Measurements from ENCODE around the gene ZHX3. TPM values are rescaled to one million over a fixed set of nuclear protein-coding genes. Genes with fewer than 3 reads are reported as not detected.

The ZHX3 gene
- total RNA-seq, 2 experiments from 2014 or later = 12.8 to 15.4 TPM

DNA sequence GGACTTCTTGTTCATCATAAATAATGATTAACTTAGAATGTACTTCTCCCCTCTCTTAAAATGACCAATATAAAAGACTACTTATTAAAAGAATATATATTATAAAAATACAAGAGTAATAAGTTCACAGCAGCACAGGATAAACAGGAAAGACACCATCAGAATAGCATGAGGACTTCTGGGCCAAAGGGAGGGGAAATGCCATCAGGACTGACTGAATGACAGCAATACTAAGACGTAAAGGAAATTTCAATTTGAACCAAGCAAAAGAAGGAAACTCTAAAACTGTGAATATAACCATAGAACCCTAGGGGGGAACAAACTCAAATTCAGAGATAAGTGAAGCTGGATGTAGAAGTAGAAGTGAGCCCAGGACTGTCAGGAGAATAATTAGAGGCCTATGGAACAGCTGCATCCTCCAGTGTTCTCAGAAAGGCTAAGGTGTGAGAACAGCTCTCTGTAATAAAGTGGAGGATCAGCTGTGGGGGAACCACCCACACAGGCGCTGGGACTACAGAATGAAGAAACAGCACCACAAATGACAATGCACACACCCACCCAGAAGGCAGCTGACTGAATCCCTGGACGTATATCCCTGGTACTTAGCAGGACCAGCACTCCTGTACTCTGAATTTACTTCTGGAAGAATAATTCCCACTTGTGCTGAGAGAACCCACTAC lies 37.8 kb downstream of the ZHX3 start:
- Mint-ChIP-seq H3K9me3 (ENCODE audit: low read depth) (no peaks in the 10 kb centered on the region), H3K36me3 (ENCODE audit: low read depth) (peaks cover 3% of the 10 kb centered on the region), H3K4me3 (no peak overlapping the region), H3K27me3 (no peaks in the 10 kb centered on the region), H3K4me1 (no peaks in the 10 kb centered on the region), H3K27ac (no peak overlapping the region)
- intact Hi-C loops (cut with DNase I, micrococcal nuclease) = loop anchor here in 1 of 2 experiments (10.0 kb wide), 1 partner anchor 1875 kb away; no protein-coding TSS in a partner anchor
- ATAC-seq = no peak
- CTCF ChIA-PET = interaction anchor here (0.9 kb wide), 1 partner anchor 13 kb away, joined by 3 read pairs; no protein-coding TSS in a partner anchor
- peak; percentile 6 for DNase-seq
- POLR2A ChIA-PET = no interaction called here

GRCh38 chr20:41278936-41279335 lies 38.6 kb downstream of the ZHX3 start:
- CTCF ChIA-PET = no interaction called here

GRCh38 chr20:41277049-41277448 lies 40.5 kb downstream of the ZHX3 start:
- intact Hi-C loops (cut with DNase I, micrococcal nuclease) = loop anchor here in 1 of 2 experiments (10.0 kb wide), 1 partner anchor 1872 kb away; no protein-coding TSS in a partner anchor
- H3K36me3 Mint-ChIP-seq (ENCODE audit: low read depth) = peaks cover 3% of the 10 kb centered on the region
- DNase-seq = no peak
- H3K4me3 Mint-ChIP-seq = no peak overlapping the region
- H3K4me1 Mint-ChIP-seq = no peaks in the 10 kb centered on the region
- POLR2A ChIA-PET = no interaction called here
- CTCF ChIA-PET = interaction anchor here (1.1 kb wide), 1 partner anchor 44 kb away, joined by 4 read pairs; no protein-coding TSS in a partner anchor
- no peak for ATAC-seq
- no peaks in the 10 kb centered on the region for H3K27me3 Mint-ChIP-seq
- H3K27ac Mint-ChIP-seq = no peak overlapping the region
- no peaks in the 10 kb centered on the region for H3K9me3 Mint-ChIP-seq (ENCODE audit: low read depth)

More at GRCh38 chr20:41278936-41279335, 38.6 kb downstream of the ZHX3 start:
- Mint-ChIP-seq H3K4me1 (no peaks in the 10 kb centered on the region), H3K27ac (no peak overlapping the region), H3K4me3 (no peak overlapping the region), H3K9me3 (ENCODE audit: low read depth) (no peaks in the 10 kb centered on the region), H3K27me3 (no peaks in the 10 kb centered on the region), H3K36me3 (ENCODE audit: low read depth) (peaks cover 3% of the 10 kb centered on the region)
- no peak for DNase-seq
- intact Hi-C loops (cut with DNase I, micrococcal nuclease) = loop anchor here in 1 of 2 experiments (10.0 kb wide), 1 partner anchor 1874 kb away; no protein-coding TSS in a partner anchor
- ATAC-seq = no peak
- POLR2A ChIA-PET = no interaction called here

DNA sequence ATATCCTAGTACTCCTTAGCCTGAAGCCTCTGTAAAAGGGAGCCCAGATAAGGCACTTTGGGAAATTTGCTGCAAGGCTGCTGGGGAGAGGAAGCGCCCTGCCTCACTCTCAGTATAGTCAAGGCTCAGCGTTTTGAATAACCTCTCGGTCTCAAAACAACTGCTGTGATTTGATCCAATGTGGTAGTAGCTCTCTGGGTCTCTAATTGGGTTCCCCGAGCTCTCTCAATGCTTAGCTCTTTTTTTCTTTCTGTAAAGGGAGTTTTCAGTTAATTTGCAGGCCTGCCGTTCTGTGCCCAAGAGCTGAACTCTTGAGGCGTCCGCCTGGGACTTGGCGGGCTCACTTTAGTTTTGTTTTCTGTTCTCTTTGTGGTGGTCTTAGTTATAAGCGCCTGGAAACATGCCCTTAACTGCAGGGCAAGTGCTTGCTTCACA lies 41.2 kb downstream of the ZHX3 start:
- no peaks in the 10 kb centered on the region for H3K27me3 Mint-ChIP-seq

GRCh38 chr20:41275301-41275731 lies 42.2 kb downstream of the ZHX3 start:
- CTCF ChIA-PET = interaction anchor here (0.8 to 1.9 kb wide), 3 partner anchors 13 to 30 kb away, joined by 3 to 4 read pairs (median 4); no protein-coding TSS in a partner anchor
- Mint-ChIP-seq H3K27ac (no peak overlapping the region), H3K4me3 (no peak overlapping the region)

More for the DNA sequence above, 41.2 kb downstream of the ZHX3 start:
- Mint-ChIP-seq H3K9me3 (ENCODE audit: low read depth) (no peaks in the 10 kb centered on the region), H3K4me3 (no peak overlapping the region), H3K4me1 (no peaks in the 10 kb centered on the region), H3K36me3 (ENCODE audit: low read depth) (peaks cover 3% of the 10 kb centered on the region), H3K27ac (no peak overlapping the region)
- POLR2A ChIA-PET = no interaction called here
- intact Hi-C loops (cut with DNase I, micrococcal nuclease) = loop anchor here in 1 of 2 experiments (10.0 kb wide), 1 partner anchor 1872 kb away; no protein-coding TSS in a partner anchor
- DNase-seq = no peak
- CTCF ChIA-PET = interaction anchor here (0.8 to 1.1 kb wide), 2 partner anchors 31 to 44 kb away, joined by 4 read pairs; no protein-coding TSS in a partner anchor
- ATAC-seq = no peak

DNA sequence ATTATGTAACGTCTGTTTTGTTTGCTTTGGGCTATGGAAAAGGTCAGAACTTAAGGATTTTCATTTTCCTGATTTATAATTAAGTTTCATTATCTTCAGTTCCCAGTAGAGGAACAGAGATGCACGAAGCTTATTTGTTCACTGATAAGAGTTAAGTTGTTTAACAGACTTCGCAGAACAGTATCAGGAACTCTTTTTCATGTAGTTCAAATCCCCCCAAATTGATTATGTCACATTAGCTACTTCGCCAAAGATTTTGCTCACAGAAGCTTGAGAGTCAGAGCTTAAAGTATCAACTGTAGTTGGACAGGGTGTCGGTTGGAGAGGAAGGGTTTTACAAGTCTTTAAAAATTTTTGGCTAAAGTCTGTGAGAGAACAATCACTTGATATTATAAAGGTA lies 43.4 kb downstream of the ZHX3 start:
- DNase-seq (no peak), ATAC-seq (no peak)
- CTCF ChIA-PET = interaction anchor here (0.7 to 1.9 kb wide), 2 partner anchors 24 to 26 kb away, joined by 3 to 4 read pairs; no protein-coding TSS in a partner anchor
- Mint-ChIP-seq H3K4me3 (no peak overlapping the region), H3K27ac (no peak overlapping the region), H3K36me3 (ENCODE audit: low read depth) (peaks cover 3% of the 10 kb centered on the region), H3K9me3 (ENCODE audit: low read depth) (no peaks in the 10 kb centered on the region), H3K4me1 (no peaks in the 10 kb centered on the region), H3K27me3 (no peaks in the 10 kb centered on the region)
- POLR2A ChIA-PET = interaction anchor here (0.6 kb wide), 1 partner anchor 21 kb away, joined by 4 read pairs; no protein-coding TSS in a partner anchor
- intact Hi-C loops (cut with DNase I, micrococcal nuclease) = loop anchor here in 1 of 2 experiments (10.0 kb wide), 1 partner anchor 1869 kb away; no protein-coding TSS in a partner anchor

More at GRCh38 chr20:41275301-41275731, 42.2 kb downstream of the ZHX3 start:
- intact Hi-C loops (cut with DNase I, micrococcal nuclease) = loop anchor here in 1 of 2 experiments (10.0 kb wide), 1 partner anchor 1871 kb away; no protein-coding TSS in a partner anchor
- DNase-seq = no peak
- ATAC-seq = no peak
- no peaks in the 10 kb centered on the region for H3K4me1 Mint-ChIP-seq
- H3K9me3 Mint-ChIP-seq (ENCODE audit: low read depth) = no peaks in the 10 kb centered on the region
- no peaks in the 10 kb centered on the region for H3K27me3 Mint-ChIP-seq
- peaks cover 3% of the 10 kb centered on the region for H3K36me3 Mint-ChIP-seq (ENCODE audit: low read depth)
- POLR2A ChIA-PET = interaction anchor here (0.5 kb wide), 1 partner anchor 305 kb away, joined by 3 read pairs; no protein-coding TSS in a partner anchor

- no peak for DNase-seq
- no peak overlapping the region for H3K27ac Mint-ChIP-seq
- H3K4me3 Mint-ChIP-seq = no peak overlapping the region
- no peak for ATAC-seq
- H3K36me3 Mint-ChIP-seq (ENCODE audit: low read depth) = peaks cover 5% of the 10 kb centered on the region
- no peaks in the 10 kb centered on the region for H3K4me1 Mint-ChIP-seq
- POLR2A ChIA-PET = no interaction called here
- H3K27me3 Mint-ChIP-seq = no peaks in the 10 kb centered on the region
- H3K9me3 Mint-ChIP-seq (ENCODE audit: low read depth) = no peaks in the 10 kb centered on the region
- intact Hi-C loops (cut with DNase I, micrococcal nuclease) = loop anchor here in 1 of 2 experiments (10.0 kb wide), 1 partner anchor 1869 kb away; no protein-coding TSS in a partner anchor
- CTCF ChIA-PET = no interaction called here
These were observed 44.1 kb downstream of the ZHX3 start for GRCh38 chr20:41273445-41273844.

DNA sequence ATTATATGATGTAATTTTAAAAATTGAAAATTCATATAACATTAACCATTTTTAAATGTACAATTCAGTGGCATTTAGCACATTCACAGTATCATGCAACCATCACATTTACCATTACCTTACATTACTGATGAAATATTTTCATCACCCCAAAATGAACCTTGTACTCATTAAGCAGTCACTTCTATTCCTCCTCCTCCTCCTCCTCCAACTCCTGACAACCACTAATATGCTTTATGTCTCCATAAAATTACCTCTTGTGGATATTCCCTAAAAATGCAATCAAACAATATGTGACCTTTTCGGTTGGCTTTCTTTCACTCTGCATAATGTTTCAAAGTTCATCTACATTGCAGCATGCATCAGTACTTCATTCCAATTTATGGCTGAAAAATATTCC lies 45.2 kb downstream of the ZHX3 start:
- ATAC-seq = no peak
- H3K36me3 Mint-ChIP-seq (ENCODE audit: low read depth) = peaks cover 10% of the 10 kb centered on the region
- H3K9me3 Mint-ChIP-seq (ENCODE audit: low read depth) = no peaks in the 10 kb centered on the region
- POLR2A ChIA-PET = no interaction called here
- no peaks in the 10 kb centered on the region for H3K27me3 Mint-ChIP-seq
- intact Hi-C loops (cut with DNase I, micrococcal nuclease) = loop anchor here in 1 of 2 experiments (10.0 kb wide), 1 partner anchor 1868 kb away; no protein-coding TSS in a partner anchor
- H3K27ac Mint-ChIP-seq = no peak overlapping the region
- no peaks in the 10 kb centered on the region for H3K4me1 Mint-ChIP-seq
- no peak for DNase-seq
- CTCF ChIA-PET = interaction anchor here (0.6 to 2.0 kb wide), 6 partner anchors 9 to 68 kb away, joined by 3 to 8 read pairs (median 3); partner anchors contain the start of gene LPIN3
- H3K4me3 Mint-ChIP-seq = no peak overlapping the region

DNA sequence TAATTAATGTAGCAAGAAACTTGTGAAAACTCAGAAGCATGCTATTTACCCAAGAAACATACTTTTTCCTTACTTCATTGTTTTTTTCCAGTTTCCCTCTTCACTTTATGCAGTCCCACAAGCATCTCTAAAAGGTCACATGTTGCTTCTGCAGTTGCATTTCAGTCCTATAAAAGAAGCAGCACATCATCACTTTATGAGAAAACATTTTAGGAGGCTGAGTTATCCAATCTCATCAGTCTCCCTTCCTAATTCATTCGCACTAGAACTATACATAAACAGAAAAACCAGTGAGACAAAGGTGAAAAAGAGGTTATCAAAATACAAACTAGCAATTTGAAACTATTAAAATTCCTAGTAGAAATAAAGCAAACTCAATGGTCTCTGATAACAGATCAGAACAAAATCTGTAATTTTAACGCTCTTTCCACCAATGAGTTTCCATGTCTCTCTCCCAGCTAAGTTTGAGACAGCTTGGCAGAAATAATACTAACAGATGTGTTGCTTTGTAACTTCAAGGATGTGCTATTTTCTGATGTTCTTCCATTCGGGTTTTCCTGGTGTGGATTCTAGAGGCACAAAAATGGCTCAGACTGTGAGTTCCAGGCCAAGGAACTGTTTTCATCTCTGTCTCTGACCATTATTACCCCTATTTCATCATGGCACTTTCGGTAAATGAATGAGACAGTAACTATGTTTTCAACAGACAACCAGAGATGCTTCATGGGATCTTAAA lies 48.4 kb downstream of the ZHX3 start:
- Mint-ChIP-seq H3K4me1 (no peaks in the 10 kb centered on the region), H3K36me3 (ENCODE audit: low read depth) (peaks cover 11% of the 10 kb centered on the region), H3K27me3 (no peaks in the 10 kb centered on the region), H3K9me3 (ENCODE audit: low read depth) (no peaks in the 10 kb centered on the region), H3K4me3 (no peak overlapping the region), H3K27ac (no peak overlapping the region)
- no peak for DNase-seq
- CTCF ChIA-PET = no interaction called here
- ATAC-seq = no peak
- POLR2A ChIA-PET = no interaction called here
- intact Hi-C loops (cut with DNase I, micrococcal nuclease) = no loop called here

DNA sequence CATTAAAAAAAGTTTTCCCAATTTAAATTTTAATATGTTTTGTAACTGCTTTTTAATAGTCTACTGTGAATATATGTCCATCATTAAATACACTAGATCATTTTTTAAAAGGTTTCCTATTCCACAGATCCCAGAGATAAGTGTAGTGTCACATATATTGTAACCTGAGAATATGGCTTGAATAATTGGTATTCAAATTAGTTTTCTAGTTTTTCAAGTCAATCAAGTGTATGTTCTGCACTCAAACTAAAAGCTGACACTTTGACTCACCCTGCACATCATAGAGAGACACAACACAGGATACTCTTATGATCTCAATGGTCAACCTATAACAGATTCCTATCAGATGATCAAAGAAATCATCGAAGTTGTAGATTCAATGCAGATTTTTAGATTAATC lies 49.1 kb downstream of the ZHX3 start:
- no peaks in the 10 kb centered on the region for H3K9me3 Mint-ChIP-seq (ENCODE audit: low read depth)
- no peaks in the 10 kb centered on the region for H3K4me1 Mint-ChIP-seq

DNA sequence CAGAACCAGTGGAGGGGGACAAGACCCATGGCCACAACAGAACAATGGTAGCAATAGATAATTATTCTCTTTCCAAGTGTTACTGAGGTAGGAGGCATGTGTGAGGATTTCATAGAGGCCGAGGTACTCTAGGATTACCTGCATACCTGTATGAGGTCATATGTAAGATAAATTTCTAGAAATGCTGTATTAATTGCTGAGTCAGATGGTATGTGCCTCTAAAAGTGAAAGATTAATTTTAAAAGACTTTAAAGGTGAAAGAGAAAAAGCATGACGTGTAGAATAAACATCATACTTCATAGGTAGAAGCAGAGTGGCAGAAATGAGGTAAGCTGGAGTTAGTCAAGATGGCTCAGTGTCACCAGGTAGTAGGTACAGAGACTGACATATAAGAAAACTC lies 51.6 kb downstream of the ZHX3 start:
- ChIA-PET POLR2A (no interaction called here), CTCF (interaction anchor here (0.8 kb wide), 1 partner anchor 16 kb away, joined by 3 read pairs; no protein-coding TSS in a partner anchor)
- DNase-seq (no peak), ATAC-seq (no peak)
- intact Hi-C loops (cut with DNase I, micrococcal nuclease) = no loop called here
- H3K27me3 Mint-ChIP-seq = no peaks in the 10 kb centered on the region
- no peaks in the 10 kb centered on the region for H3K4me1 Mint-ChIP-seq
- no peaks in the 10 kb centered on the region for H3K9me3 Mint-ChIP-seq (ENCODE audit: low read depth)
- no peak overlapping the region for H3K4me3 Mint-ChIP-seq
- H3K27ac Mint-ChIP-seq = no peak overlapping the region
- H3K36me3 Mint-ChIP-seq (ENCODE audit: low read depth) = peaks cover 11% of the 10 kb centered on the region

More for the DNA sequence above, 49.1 kb downstream of the ZHX3 start:
- H3K27ac Mint-ChIP-seq = no peak overlapping the region
- POLR2A ChIA-PET = no interaction called here
- intact Hi-C loops (cut with DNase I, micrococcal nuclease) = no loop called here
- H3K27me3 Mint-ChIP-seq = no peaks in the 10 kb centered on the region
- H3K36me3 Mint-ChIP-seq (ENCODE audit: low read depth) = peaks cover 11% of the 10 kb centered on the region
- CTCF ChIA-PET = no interaction called here
- DNase-seq = no peak
- no peak overlapping the region for H3K4me3 Mint-ChIP-seq
- ATAC-seq = no peak
